GM19468 (cell line): ENCODE results near the gene RASSF7.

Experiments
- ATAC-seq: cut with Tn5 transposase; IDR thresholded peaks from one replicate; pipeline ENCODE4 v1.9.1; 2021; ENCODE audit warnings: mild to moderate bottlenecking, moderate library complexity, moderate number of reproducible peaks; ENCODE audit not compliant: unreplicated experiment; ENCODE audit errors: extremely low read depth

Gene RASSF7

DNA sequence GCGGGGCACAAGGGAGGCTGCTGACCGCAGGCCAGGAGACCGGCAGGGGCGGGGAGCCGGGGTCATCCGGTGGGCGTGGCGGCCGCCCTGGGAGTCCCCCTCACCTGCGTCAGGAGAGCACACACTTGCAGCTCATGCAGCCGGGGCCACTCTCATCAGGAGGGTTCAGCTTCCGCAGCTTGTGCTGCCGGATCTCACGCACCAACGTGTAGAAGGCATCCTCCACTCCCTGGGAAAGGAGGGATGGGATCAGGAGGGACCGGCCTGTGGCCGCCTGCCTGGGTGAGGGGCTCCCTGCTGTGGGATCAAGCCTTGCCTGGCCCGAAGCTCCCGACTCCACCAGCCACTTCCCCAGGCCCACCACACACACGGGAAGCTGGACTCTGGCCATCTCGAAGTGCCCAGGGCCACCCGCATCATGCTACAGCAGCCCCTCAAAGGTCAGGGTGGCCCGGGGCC lies 28.2 kb upstream of the RASSF7 start:
- no peak for ATAC-seq

DNA sequence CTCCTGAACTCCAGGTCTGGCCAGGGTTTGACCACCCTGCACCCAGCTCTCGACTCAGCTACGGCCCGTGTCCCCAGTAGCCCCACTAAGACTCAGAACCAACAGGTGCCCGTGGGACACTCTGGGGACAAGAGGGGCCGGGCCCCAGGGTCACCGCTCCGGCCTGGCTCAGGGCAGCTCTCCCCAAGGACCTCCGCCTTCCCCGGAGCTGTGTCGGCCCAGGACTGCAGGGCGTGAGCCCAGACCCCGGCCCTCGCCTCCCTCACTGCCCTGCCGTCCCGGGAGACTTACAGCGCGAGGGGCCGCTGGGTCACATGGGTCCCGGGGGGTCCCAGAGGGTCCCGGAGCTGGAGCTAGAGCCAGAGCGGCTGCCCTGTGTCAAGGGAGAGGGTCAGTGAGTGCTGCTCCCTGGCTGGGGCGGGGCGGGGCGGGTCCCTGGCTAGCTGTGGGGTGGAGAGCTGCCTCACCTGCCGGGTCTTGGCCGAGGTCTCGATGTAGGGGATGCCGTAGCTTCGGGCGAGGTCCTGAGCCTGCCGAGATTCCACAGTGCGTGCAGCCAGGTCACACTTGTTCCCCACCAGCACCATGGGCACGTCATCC lies 27.7 kb upstream of the RASSF7 start:
- ATAC-seq = no peak

DNA sequence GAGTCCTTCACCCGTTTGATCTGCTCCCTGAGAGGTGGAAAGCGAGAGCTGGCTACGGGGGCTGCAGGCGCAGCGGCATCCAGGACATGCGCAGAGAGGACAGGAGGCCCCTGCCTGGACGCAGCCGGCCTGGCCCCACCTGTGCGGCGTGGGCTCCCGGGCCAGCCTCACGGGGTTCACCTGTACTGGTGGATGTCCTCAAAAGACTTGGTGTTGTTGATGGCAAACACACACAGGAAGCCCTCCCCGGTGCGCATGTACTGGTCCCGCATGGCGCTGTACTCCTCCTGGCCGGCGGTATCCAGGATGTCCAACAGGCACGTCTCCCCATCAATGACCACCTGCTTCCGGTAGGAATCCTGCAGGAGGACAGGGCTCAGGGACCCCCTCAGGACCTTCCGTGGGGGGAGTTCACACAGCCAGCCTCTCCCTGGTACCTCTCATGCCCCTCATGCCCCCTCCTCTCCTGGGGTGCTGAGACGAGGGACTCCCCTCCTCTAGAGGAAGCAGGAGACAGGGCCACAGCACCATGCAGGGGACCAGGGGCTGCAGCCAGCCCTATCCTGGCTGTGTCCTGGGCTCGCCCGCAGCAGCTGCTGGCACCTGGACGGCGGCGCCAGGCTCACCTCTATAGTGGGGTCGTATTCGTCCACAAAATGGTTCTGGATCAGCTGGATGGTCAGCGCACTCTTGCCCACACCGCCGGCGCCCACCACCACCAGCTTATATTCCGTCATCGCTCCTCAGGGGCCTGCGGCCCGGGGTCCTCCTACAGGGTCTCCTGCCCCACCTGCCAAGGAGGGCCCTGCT lies 27.0 kb upstream of the RASSF7 start:
- ATAC-seq = no peak

DNA sequence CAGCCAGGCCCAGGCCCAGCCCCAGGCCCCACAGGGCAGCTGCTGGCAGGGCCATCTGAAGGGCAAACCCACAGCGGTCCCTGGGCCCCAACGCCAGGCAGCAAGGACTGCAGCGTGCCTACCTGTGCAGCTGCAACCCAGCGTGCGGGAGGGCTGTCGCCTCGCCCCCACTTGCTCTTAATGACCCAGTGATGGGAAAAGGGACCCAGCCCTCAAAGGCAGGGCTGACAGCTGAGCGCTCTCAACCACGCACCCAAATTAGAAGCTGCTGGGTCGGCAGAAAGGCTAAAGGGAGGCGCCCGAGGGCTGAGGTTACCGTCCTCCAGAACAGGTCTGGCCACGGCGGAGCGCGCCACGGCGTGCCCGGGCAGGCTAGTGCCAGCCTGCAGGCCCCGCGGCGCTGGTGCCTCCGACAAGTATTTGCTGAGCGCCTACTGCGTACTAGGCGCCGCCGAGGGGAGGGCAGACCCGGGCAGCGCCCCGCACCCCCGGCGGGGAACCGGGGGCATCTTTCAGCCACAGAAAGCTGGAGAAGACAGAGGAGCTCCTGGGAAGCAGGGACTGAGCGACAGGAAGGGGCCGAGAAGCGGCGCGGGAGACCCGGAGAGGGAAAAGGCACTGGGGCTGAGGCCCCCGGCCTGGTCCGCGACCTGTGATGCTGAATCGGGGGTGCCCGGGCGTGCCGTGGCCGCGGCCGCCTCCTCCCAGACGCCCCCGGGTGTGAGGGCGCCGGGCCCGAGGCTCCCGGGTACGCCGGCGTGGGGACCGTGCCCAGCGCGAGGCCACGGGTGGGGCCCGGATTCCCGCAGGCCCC lies 26.2 kb upstream of the RASSF7 start:
- no peak for ATAC-seq

DNA sequence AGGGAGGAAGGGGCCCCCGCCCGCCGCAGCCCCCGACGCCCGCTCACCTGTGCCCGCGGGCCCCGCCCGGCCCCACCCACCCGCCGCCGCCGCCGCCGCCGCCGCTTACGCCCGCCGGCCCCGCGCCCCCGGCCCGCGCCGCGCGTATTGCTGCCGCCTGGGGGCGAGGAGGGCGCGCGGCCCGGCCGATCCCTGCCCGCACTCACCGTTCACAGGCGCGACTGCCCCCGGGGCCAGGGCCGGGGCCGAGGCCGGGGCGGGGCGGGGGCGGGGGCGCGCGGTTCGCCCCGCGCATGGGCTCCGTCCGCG lies 25.6 kb upstream of the RASSF7 start:
- no peak for ATAC-seq

DNA sequence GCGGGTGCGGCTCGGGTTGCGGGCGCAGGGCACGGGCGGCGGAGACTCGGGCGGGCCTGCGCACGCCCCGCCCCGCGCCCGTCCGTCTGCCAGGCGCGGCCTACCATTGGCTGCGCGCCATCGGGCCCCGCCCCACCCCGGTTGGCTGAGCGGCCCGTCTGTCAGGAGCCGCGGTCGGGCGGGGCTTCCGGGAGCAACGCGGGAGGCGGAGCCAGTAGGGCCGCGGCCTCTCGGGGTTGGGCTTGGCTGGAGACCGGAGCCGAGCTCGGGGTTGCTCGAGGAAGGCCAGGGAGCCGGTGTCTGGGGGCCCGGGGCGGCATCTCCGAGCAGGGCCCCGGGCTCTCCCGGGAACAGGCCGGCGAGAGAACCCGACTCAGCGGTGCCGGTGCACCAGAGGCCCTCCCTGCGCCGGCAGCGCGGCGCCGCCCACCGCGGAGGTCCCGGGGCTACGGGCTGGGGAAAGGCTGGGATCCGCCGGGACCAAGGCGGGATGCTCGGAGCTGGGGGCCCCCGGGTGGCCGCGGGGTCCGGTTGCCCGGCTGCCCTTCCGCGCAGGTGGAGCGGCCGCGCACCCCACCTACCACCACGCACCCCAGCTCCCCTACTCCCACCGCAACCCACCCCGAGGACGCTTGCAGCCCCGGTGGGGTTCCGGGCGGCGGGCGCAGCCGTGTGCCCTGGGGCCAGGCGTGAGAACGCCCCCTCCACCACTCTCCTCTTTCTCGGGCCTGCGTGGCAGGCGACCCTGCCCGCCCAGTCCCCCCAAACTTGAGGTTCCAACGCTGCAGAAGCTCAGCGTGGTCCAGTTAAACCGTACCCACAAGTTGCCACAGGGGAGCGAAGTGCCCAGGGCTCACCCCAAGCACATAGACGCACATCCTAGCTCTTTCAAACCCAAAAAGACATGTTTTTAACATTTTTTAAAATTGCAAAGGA lies 25.0 kb upstream of the RASSF7 start, which contains the start of gene HRAS:
HRAS (minus strand) TSS at position 58 of the 936 bp plus-strand sequence.
- peak; percentile 56 for ATAC-seq

DNA sequence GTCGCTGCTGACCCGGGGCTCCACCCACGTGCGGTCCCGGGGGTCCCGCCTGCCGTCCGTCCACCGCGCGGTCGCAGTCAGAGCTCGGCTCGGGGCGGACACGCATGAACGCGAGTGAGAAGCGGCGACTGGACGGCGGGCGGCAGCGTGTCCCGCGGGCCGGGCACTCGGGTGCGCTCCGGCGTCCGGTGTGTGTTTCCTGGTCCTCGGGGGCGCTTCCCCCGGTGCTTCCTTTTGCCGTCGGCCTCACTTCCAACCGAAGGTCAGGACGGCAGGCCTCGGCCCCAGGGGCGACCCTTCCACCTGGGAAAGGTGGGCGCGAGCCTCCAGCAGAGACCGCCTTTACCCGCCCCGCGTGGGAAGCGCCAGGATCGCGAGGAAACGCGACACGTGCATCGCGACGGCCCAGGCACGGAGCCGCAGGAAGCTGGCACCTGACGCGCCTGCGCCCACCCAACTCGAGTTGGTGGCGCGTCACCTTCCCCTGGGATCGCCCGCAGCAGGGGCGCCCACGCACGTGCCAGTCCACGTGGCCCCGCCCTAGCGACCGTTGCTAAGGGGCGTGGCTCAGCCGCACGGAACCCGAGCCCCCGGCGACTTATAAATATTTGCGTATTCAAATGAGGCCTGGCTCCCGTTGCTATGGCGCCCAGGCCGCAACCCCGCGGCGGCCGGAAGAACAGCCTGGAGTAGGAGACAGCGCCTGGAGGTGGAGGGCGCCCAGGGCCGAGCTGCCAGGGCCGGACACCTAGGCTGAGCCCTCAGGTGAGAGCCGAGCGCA lies 23.7 kb upstream of the RASSF7 start, which contains the start of gene LRRC56:
LRRC56 (plus strand) TSS at position 687 of the 781 bp plus-strand sequence. CDS start 3,158 bp downstream, outside the sequence.
- ATAC-seq = peak; percentile 28

DNA sequence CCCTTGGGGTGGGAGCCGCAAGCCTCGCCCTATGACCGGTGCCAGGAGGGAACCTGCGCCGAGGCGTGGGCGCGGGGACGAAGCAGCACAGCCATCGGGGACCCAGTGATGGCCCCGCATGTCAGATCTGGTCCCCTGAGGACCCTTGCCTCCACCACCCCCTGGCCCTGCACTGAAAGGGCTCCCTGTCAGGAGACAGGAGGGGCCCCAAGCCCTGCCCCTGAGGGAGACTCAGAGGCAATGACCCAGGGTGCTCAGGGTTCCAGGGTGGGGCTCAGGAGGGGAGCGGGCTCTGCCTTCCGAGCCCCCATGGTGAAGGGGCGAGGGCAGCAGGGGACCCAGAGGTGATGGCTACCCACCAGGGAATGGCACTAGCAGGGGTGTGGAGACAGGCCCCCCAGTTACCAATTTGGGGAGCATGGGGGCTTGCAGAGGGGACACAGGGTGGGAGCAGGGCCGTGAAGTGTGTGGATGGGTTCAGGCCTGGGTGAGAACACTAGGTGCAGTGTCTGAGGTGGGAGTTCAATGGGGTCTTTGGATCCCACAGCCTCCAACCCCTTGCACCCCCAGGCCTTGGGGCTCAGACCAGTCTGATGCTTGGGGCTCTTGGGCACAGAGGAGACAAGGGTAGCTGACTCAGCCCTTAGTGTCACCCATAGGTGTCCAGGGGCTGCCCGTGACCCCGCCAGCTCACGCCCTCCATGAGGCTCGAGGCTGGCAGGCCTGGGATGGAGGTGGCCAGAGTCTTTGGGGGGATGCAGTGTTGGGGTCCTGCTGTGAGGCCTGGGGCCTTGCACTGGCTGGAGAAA lies 22.9 kb upstream of the RASSF7 start:
- ATAC-seq = no peak

DNA sequence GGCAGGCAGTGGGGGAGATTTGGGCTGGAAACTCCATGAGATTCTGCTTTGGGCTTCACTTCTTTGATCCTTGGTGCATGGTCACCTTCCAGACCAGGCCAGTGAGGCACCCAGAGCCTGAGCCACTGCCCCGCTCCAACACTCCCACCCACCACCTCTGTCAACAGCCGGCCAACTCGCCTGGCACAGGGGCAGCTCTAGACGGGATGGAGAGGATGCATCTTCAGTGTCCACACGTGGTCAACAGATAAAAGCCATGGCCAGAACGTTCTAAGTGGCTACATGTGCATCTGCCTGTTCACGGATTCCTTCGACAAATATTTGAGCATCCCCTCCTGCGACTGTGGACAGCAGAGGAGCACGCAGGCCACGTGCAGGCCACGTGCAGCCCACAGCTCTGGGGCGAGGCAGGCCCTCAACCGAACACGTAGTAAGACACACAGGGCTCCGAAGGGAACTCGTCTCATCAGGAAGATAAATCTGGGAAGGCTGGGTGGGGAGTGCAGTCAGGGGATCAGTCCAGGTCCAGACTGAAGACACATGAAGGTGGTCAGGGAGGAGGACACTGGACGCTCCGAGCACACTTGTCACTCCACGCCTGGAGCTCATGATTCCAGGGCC lies 22.2 kb upstream of the RASSF7 start:
- no peak for ATAC-seq

DNA sequence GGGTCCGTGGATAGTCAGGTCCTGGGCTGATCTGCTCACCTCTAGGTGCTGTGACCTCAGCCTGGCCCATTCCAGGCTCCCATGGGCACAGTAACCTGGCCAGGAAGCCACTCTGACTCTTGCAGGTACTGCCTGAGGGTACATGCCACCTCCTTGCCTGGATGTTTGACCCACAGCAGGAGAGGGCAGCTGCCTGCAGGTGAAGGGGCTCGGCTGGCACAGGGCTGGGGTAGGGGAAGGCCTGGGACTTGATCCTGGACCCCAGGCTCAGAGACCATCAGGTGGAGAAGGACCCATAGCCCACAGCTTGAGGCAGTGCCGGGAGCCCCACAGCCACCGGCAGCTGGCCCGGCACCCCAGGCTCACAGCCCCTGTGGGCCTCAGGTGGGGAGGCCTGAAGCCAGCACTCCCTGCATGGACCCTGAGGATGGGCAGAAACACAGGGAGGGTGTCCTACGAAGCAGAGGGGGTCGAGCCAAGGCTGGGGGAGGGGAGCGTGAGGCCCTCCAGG lies 20.7 kb upstream of the RASSF7 start:
- ATAC-seq = no peak

DNA sequence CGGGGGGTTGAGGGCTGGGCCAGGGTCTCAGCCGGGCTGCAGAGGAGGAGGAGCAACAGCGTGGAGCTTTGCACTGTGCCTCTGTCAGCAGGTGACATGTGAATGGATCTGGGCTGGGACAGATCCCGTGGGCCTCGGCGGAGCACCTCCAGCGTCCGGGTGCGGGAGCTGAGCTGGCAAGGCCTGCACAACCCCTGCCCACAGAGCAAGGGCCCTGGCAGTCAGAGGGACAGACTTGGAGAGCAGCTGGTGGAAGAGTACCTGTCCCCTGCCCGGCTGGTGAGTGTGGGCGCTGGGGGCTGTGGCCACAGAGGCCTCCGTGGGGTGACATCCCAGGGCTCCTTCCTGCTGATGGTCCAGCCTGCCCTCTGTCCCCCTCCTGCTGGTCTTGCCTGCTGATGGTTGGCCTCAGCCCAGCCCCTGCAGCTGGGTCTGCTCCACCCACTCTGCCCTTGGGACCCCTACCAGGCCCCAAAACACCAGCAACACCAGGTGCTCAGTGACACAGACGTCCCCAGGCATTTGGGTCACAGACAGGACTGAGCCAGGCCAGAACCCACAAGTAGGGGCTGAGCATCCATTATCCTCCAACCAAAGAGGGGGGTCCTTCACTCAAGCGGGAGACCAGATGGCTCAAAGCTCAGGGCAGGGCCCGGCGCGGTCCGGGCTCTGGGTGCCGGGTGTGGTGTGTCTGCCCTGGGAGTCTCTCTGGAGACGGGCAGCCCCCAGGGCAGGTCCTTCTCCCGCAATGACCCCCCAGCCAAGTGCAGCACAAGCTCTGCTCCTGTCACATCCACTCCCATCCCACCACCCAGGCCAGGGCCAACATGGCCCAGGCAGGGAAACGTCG lies 20.0 kb upstream of the RASSF7 start:
- ATAC-seq = no peak

DNA sequence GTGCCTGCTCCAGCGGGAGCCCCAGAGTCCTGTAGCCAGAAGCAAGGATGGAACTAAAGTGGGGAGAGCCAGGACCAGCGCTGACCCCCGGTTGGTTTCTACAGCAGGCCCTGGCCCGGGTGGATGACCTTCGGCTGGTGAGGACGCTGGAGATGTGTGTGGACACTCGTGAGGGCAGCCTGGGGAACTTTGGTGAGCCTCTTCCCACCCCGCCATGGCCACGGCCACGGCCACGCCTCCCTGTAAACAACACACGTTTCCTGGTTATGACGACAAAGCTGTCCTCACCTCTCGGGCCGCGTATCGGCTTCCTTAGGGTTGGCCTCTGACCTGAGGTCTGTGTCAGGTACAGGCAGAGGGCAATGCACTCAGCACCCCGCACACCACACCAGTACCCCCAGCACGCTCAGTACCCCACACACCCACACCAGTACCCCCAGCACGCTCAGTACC lies 19.3 kb upstream of the RASSF7 start:
- ATAC-seq = no peak

DNA sequence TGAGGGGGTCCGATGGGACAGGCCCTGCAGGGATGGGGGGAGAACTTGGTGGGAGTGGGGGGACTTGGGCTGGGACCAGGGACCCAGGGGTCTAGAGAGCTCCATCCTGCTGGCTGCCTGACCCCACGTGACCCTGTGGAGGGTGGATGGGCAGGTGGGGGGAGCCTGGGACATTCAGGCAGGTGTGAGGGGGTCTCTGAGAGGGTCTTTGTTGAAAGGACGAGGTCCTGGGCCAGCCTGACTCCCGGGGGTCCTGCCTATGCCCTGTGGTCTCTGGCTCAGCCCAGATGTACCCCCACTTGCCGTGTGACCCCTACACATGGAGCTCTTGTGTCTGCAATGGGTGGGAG lies 16.0 kb upstream of the RASSF7 start:
- no peak for ATAC-seq

DNA sequence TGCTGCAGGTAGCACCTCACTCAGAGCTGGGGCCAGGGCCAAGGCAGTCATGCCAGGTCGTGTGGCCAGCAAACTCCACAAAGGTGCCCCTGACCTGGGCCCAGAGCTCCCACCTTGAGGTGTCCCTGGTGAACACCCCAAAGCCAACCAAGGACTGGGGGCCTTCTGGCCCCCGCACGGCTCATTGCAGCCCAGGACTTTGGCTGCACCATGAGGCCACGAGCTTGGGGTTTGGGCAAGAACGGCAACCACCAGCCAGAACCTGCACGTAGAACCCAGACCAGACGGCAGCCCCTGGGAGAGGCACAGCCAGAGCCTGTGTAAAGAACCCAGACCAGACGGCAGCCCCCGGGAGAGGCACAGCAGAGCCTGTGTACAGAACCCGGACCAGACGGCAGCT lies 15.6 kb upstream of the RASSF7 start:
- ATAC-seq = no peak

DNA sequence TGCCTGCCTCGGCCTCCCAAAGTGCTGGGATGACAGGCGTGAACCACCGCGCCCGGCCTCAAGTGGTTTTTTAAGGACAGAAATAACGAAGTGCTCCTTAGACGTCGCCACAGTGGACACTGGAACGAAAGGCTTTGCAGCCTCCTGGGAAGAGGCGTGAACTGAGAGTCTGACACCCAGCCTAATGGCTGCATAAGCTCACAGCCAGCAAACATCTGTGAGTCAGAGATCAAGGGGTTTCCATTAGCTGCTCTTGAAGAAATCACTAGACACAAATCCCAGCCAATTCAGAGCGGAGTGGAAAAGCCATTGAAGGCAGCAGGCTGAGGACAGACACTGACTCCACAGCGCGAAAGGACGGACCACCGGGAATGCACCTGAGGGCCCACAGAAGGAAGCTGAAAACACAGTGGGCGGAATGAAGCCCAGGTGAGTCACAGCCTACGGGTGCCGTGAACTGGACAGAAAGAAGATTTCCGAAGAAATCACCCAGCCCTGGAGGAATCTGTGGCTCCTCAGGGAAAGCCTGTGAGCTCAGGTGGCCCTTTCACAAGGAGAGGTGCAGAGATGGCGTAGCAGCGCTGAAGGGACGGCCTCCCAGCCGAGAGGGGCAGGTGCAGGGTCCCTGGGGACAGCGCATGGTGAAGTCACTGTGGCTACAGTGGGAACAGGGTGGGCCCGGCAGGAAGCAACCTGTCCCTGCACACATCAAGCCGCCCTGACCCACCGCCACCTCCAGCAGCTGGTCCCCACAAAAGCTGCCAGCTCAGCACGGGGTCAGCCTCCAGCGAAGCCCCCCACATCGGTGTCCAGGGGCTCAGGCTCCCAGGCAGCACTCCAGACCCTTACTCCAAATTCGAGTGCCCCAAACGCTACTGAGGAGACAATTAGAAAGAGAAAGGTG lies 11.8 kb upstream of the RASSF7 start:
- no peak for ATAC-seq
